Bone marrow (tissue), 2 donors: ENCODE data around the gene AQP5.

Experiments
- DNase-seq, 2 donors: peaks; one replicate each; lab custom pipeline; 2025; lab: John Stamatoyannopoulos, UW

The AQP5 gene

DNA sequence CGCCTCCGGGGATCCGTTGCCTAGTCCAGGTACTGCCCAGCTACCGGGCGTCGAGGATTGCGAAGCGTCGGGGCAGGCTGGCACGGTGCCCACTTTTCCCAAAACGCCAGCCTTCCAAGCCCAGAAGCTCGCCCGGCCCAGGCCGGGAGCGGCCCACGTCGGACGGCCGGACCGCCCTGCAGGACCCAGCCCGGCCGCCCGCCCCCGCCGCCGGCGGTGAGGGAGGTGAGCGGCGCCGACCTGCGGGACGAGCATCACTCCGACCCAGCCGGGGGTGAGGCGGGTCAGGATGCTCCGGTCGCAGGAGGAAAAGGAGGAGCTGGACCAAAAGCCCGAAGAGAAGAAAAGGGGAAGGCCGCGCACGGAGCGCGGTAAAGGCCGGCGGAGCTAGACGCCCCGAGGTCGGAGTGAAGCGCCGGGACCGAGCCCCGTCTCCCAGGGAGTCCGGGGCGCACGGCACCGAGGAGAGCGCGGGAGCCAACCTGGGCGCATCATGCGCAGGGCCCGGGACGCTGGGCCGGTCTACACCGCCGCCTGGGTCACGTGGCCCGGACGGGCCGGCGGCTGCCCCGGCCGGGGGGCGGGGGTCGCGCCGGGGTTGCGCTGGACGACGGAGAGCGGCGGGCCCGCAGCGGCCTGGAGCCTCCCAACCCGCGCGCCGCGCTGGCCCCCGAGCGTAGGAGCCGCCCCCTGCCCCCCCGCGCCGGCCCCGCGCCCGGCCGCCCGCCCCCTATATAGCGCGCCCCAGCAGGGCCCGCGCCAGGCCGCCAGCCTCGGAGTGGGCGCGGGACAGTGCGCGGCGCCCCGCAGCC, at the start of gene AQP5:
AQP5 (plus strand) TSS at position 762 of the 812 bp plus-strand sequence. CDS start 146 bp downstream, outside the sequence.
- DNase-seq, result no peak

DNA sequence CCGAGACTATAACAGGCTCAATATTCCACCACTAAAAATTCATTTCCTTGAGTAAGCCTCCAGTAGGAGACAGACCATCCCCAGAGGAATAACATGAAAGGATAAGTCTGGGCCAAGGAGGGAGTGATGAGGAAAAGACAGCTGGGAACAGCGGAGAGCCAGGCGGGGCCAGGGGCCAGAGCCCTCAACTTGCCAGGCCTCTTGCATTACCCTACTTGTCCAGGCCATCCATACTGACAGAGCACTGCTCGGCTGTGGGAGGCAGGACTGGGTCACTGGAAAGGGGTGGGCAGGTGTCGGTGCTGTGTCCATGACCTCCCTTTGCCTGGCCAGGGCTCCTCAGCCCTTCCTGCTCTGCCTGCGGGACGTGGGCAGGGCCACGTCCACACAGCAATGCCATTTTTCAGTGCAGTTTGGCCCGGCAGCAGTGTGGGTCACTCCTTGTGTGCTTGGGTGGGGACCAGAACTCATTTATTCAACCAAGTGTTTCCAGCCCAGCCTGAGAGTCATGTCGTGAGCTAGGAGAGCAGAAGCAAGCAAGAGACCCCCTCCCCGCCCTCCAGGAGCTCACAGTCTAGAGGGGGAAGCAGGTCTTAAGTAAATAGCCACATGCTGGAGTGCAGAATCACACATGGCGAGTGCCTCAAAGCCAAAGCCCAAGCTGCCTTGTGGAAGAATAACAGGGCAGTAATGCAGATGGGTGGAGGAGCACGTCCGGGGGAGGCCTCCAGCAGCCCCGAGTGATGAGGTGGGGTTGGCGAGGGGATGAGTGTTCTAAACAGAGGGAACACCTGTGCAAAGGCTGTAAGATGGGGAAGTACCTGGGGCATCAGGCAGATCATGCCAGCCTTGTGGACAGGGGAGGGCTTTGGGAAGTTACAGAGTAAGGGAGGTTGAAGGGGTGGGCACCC, 49.1 kb upstream of the AQP5 start:
- DNase-seq, result no peak

DNA sequence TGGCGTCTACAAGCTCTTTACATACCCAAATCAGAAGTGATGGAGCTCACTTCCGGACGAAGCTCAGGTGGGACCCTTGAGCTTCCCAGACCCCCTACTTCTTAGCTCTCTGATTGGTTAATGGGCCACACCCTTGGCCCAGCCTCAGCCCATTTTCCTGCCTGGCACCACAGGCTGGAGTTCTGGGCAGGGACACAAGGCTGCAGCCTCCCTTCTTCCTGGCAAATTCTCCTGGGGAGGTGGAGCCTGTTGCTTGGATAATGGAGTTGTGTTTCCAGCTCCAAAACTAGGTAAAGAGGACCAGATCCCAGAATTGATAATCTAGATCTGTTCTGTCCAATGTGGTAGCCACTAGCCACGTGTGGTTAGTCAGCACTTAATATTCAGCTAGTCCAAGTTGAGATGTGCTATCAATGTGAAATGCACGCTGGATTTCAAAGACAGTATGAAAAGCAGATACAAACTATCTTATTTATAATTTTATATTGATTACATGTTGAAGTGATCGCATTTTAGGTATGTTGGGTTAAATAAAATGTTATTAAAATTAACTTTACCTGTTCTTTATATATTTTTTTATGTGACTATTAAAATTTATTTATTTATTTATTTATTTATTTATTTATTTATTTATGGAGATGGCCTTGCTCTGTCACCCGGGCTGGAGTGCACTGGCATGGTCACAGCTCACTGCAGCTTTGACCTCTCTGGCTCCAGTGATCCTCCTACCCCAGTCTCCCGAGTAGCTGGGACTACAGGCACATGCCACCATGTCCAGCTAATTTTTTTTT, 45.3 kb upstream of the AQP5 start:
- no peak for DNase-seq

DNA sequence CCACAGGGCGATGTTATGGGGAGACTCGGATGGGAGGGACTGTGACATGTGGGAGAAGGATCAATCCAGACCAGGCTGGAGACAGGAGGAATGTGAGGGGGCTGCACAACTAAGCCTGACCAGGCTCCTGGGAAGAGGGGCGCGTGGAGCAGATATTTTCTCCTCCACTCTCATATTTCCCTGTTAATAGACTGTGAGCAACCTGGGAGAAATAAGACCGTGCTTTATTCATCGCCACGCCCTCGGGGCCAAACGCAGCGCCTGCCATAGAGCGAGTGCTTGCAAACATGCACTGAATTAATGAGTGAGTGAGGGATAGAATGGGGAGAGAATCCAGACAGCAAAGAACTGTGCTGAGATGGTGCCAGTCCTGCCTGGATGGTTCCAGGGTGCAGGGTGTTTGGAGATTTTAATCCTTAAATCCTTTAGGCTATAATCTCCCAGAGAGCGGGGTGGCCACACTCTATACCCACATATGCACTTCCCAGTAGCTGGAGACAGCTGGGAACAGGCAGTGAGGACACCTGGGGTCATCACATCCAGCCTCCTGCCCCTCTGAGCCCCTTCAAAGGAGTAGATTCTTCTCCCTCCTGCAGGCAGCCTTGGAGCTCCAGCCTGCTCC, 44.4 kb upstream of the AQP5 start:
- no peak for DNase-seq

DNA sequence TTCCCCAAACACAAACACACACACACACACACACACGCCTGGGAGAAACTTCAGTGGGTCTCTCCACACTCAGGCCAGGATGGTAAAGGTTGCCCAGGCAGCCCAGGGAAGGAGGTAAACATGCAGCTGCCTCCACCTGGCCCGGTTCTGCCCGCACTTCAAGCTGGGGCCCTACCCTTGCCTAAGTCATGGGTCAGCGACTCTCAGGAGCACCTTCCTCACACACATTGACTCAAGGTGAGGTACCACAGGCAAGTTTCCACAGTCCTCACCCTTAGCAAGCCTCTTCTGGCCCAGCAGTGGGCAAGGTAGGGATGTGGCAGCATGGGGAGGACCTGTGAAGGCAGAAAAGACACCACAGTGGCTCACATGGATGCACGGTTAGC, 43.9 kb upstream of the AQP5 start:
- DNase-seq, result no peak

DNA sequence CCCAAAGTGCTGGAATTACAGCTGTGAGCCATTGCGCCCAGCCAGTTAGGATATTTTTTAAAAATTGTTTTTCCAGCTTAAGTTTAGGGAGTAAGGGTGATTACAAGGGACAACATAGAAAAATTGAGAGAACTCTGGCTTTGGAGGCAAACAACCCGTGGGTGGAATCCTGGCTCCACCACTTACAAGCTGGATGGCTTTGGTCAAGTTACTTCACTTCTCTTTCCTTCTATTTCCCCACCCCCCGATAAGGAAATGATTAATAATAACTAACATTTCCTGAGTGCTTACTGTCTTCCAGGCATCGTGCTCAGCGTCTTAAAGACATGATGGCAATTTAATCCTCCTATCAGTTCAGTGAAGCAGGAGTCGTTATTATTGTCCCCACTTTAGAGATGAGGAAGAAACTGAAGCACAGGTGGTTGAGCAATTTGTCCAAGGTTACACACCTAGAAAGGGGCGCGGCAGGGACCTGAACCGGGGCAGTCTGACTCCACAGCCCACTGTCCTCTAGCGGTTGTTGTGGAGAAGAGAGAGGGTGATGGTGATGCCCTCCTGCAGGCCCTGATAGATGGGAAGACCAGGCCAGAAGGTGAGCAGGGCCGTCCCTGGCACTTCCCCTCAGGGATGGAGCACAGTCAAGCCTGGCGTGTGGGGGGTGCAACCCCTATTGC, 41.3 kb upstream of the AQP5 start:
- no peak for DNase-seq

DNA sequence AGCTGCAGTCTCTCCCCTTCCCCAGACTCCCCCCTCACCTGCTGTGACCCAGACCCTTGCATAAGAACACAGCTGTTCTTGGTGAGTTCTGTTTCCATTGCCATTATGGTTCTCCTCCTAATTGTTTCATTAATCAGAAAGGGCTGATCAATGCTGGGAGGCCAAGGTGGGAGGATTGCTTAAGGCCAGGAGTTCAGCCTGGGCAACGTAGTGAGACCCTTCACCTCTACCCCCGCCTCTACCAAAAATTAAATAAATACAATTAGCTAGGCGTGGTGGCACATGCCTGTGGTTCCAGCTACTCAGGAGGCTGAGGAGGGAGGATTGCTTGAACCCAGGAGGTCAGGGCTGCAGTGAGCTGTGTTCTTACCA, 40.8 kb upstream of the AQP5 start:
- no peak for DNase-seq

DNA sequence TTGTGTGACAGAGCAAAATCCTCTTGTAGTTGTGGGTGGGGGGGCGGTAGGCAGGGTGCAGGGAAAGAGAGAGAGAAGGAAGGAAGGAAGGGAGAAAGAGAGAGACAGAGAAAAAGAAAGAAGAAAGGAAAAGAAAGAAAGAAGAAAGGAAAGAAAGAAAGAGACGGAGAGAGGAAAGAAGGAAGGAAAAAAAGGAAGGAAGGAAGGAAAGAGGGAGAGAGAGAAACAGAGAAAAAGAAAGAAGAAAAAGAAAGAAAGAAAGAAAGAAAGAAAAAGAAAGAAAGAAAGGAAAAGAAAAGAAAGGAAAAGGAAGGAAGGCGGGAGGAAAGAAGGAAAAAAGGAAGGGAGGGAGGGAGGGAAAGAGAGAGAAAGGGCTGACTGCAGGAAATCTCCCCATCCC, 40.4 kb upstream of the AQP5 start:
- DNase-seq, result no peak

DNA sequence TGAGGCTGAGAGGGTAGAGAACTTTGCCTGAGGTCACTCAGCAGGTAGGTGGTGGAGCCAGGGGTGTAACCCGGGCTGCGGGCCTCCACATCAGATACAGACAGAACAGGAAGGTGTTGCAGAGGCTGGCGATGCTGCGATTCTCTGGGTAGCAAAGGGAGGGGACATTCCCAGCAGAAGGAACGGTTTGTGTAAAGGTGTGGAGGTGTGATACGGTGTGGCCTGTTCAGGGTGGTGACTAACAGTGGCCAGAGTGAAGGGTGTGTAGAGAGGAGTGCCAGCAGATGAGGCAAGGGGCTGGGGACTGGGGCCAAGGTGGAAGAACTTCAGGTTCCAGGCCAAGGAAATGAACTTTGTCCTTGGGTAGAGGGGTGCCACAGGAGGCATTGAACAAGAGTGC, 39.7 kb upstream of the AQP5 start:
- no peak for DNase-seq

DNA sequence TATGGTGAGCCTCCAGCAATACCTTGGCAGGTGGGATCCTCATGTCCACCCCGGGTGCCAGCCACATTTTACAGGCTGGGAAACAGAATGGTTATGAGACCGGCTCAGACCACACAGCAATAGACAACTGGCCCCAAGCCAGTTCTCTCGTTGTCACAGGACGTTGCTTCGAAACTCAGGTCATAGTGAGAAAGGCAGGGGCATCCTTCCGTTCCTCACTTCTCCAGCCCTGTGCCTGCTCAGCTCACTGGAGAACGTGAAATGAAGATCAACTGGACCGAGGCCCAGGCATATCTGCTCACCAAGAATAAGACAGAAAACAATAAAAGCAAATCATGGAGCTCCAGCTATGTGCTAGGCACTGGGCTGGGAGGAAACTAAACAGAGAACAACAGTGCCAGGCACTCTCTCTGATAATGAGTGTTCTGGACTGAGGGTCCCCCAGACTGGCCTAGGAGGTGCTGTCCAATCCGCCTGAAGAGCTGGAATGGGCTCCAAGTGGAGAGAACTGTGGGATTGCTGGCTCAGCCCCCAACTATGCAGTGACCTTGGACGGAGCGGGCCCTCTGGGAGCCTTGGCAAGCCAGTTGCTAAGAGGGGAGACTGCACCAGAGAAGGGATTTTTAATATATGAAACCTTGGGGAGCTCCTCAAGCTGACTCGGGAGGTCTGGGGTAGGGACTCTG, 39.2 kb upstream of the AQP5 start:
- no peak for DNase-seq

DNA sequence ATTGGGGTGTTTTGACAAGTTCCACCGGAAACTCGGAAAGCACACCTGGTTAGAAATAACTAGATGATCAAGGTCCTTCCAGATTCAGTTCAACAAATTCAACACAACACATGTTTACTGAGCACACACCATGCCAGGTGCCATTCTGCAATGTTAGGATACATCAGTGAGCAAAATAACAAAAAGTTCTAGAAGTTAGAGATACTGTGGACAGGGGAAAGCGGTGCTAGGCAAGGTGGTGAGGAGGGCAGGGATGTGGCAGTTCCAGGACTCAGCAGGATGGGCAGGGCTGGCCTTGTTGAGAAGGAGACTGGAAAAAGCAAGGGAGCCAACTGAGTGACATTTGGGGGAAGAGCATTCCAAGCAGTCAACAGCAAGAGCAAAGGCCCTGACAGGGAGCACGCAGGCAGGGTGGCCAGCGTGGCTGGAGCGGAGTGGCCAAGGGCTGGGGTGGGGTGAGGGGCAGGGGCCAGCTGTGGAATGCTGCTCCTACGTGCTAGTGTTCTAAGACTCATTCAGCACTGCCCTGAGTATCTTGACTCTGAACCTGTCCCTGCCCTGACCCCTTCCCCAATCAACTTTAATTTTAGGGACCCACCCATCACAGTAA, 38.5 kb upstream of the AQP5 start:
- DNase-seq, result no peak

DNA sequence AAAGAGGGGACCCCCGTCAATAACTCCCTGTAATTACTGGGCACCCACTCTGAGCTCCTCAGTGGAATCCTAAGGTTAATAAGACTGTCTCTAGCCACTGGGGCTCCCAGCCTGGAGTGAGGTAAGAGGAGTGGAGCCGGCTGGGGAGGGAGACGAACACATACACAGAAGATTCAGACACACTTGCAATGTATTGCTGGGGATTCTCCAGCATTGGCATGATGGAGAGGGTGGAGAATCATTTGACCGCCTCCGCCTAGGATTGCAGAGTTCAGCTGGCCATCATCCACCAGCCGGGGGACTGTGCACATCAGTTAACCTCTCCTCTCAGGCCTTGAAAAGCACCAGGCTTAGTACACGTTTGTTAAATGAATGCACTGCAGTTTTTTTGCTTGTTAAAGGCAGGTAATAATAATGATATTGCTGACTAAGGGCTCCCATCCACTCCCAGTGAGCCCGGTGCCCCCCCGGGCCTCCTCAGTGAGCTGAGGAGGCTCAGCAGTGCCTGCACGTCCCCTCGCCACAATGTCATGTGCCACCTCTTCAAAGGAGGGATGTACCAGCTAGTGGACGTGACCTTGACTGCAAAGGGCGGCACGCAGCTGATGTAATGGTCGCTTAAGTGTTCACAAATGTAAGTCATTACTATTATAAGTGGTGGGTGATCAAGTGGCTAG, 37.7 kb upstream of the AQP5 start:
- no peak for DNase-seq

DNA sequence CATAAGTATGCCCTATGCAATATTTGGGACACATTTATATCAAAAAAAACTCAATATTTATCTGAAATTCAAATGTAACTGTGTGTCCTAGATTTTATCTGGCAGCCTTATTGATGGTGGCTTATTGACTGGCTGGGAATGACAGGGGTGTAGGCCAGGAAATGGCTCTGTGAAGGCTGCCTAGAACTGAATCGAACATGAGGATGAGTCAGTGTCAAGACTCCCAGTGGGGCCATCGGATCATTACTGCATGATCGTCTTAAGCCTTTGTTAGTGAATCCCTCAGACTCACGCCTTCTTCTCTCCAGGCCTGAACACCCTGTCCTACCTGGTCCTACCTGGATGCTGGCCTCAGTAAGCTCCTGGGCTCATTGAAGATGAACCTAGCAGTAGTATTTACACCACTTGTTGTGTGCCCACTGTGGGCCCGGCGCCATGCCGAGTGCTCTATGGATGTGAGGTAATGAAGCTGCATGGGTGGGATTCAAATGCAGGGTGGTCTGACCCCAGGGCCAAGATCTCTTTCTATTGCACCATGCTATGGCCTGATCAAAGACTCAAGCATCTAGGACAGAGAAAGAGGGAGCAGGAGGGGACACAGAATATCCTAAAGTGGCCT, 36.9 kb upstream of the AQP5 start:
- DNase-seq, result no peak

DNA sequence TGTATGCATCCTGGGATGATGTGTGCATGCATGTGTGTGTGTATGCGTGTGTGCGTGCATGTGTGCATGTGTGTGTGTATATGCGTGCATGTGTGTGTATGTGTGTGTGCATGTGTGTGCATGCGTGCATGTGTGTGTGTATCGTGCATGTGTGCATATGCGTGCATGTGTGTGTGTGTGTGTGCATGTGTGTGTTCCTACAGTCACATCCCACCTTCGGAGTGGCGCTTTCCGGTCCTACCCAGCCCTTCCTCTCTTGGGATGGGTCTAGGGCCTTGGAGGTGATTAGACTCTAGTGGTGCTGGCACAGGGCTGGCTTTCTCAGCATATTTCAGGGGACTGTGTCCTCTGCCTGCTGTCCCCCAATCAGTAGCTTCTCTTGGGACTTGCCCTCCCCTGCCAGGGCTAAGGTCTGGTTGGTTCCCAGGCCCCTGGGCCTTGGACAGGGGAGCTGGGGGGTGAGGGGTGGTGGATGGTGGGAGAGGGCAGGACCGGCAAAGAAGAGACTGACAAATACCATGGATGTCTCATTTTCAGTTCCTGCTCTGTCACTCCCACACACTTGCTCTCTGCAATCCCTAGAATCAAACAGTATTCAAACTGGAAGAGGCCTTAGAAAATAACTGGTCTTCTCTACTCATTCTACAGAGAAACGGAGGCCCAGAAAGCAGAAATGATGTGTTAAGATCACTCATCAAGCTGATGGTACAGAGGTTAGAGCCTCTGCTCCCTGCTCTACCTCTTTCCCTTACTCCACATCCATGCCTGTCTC, 36.1 kb upstream of the AQP5 start:
- no peak for DNase-seq

DNA sequence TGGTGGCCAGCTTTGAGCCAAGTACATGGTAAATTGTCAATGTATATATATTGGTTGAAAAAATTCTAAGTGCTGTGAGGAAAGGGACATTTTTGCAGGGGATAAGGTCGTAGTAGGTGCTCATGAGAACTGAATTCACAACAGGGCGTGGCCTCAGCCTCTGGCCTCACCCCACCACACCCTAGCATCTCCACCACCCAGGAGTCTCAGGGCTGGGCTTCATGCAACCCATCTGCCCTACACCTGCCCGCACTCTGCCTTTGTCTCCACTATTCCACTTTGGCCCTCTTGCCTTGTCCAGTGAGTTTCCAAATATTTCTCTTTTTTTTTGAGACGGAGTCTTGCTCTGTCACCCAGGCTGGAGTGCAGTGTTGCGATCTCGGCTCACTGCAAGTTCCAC, 33.2 kb upstream of the AQP5 start:
- DNase-seq, result no peak

DNA sequence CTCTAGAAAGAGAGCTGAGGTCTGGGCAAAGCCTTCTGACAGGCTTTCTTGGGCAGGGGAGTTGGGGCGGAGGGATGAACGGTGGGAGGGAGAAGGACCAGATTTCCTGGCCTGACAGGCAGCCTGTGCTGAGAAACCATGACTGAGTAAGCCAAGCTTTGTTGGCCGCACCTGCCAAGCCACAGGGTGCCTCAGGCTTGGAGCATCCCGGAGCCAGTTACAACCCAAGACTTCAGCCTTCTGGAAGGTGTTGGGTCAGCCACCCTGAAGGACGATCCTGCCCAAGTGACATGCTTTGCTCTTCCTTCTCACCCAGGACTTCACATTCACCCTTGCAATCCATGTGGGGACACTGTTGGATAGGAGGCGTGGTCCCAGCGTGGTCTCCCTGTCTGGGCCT, 32.1 kb upstream of the AQP5 start:
- no peak for DNase-seq

DNA sequence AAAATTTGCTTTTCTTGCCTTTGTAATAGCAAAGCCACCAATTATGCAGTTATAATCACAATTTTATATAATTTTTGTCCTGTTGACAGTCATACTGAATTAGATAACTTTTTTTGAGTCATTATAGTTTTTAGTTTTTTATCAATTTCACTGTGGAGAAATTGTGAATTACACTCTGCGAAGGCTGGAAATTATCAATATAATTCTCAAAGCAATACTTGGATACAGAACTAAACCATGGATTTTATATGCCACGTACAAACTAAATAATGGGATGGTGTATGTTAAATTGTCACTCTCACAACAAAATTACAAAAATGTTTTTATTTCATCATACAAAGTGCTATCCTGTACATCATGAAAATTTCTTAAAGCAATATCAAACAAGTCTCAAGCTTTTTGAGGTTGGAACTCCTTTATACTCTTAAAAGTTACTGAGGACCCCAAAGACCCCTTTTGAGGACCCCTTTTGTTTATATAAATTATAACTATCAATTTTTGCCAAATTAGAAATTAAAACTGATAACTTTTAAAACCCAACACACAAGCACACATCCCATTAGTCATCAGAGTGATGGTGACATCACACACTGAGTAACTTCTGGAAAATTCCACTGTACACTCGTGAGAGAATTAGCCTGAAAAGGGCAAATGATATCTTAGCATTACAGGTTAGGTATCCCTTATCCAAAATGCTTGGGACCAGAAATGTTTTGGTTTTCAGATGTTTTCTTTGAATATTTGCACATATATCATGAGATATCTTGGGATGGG, 31.0 kb upstream of the AQP5 start:
- no peak for DNase-seq

DNA sequence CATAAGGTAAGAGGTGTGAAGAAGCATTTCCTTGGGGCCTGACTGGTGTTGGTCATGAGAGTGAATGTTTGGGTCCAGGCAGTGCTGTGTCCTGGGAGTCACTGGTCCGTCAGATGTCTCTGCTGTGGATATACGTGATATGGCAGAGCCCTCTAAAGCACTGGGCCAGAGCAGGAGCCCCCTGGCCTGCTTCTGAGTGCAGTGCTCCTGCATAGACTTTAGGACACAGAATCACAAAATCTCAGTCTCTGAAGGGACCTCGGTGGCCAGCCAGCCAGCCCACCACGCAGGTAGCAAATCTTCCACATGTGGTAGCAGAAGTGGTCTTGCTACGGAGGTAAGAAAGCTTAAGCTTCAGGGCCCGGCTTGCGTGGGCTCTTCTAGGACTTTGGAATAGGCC, 29.6 kb upstream of the AQP5 start:
- no peak for DNase-seq
